GM12878 (cell line): ENCODE data around the gene MPHOSPH9.

Source experiments
- BCL11A ChIP-seq: IDR thresholded peaks from 2 replicates; pipeline ENCODE4 v1.6.1; 2011; ENCODE audit warnings: low read depth, low read length
- CEBPZ ChIP-seq: fragments of 150-350 bp; IDR thresholded peaks from 2 replicates; pipeline ENCODE4 v1.6.1; 2016; ENCODE audit warnings: low read depth, low read length
- CTCF ChIP-seq, 3 experiments: IDR thresholded peaks in 2 of 3; conservative IDR thresholded peaks in 1 of 3; 2 replicates each; pipeline ENCODE4 v1.5.1; 2011; ENCODE audit warnings: low read depth in 3 of 3, low read length in 3 of 3, mild to moderate bottlenecking in 3 of 3, control low read depth in 2 of 3, moderate library complexity in 2 of 3, inconsistent platforms in 1 of 3, mixed read lengths in 1 of 3; ENCODE audit not compliant: control insufficient read depth in 2 of 3, insufficient read depth in 1 of 3; ENCODE audit errors: extremely low read depth in 1 of 3
- HDAC6 ChIP-seq: fragments of 200-600 bp; sonication (generic); IDR thresholded peaks from one replicate; pipeline ENCODE4 v1.8.0; 2017; ENCODE audit warnings: antibody characterized with exemption; ENCODE audit not compliant: unreplicated experiment
- RAD51 ChIP-seq: fragments of 450-650 bp; IDR thresholded peaks from 2 replicates; pipeline ENCODE4 v1.6.1; 2016; ENCODE audit warnings: moderate library complexity, mild to moderate bottlenecking, inconsistent platforms
- REST ChIP-seq: IDR thresholded peaks from 2 replicates; pipeline ENCODE4 v1.6.1; 2012; ENCODE audit warnings: mild to moderate bottlenecking, low read depth, low read length
- USF2 ChIP-seq: IDR thresholded peaks from 2 replicates; pipeline ENCODE4 v1.6.1; 2011; ENCODE audit warnings: low read depth, low read length, improper control_type of control experiment, borderline replicate concordance

GRCh38 chr12:123250471-123251383, 17.8 kb upstream of the MPHOSPH9 start:
- no peak for TF ChIP-seq REST
- TF ChIP-seq CEBPZ: no peak
- no peak for TF ChIP-seq USF2
- TF ChIP-seq CTCF (IDR thresholded peaks at IDR 0.05 in 2 of 3, conservative IDR thresholded peaks at IDR 0.05 in 1 of 3; ENCODE audit: control insufficient read depth in 2 of 3, extremely low read depth in 1 of 3, insufficient read depth in 1 of 3, low read depth in 3 of 3, low read length in 3 of 3): no peak
- TF ChIP-seq HDAC6: no peak
- TF ChIP-seq RAD51: no peak
- TF ChIP-seq BCL11A: no peak
